Ascending aorta (tissue), 2 donors: ENCODE data around the gene CDH1. TPM values are rescaled to one million over a fixed set of nuclear protein-coding genes. Genes with fewer than 3 reads are reported as not detected.

Source experiments
- DNase-seq, 2 donors: peaks; one replicate each; pipeline ENCODE4 v3.0.0-alpha.2; 2019; ENCODE audit warnings: low spot score in 2 of 2
- H3K27ac ChIP-seq, 2 donors: fragments of 200-600 bp; sonication (generic); one replicate each; pipeline ENCODE4 v1.5.1; 2016 to 2017; ENCODE audit warnings: mild to moderate bottlenecking in 1 of 2
- H3K27me3 ChIP-seq: fragments of 200-600 bp; sonication (generic); one replicate; pipeline ENCODE4 v1.5.1; 2017
- H3K36me3 ChIP-seq, 2 donors: fragments of 200-600 bp; sonication (generic); one replicate each; pipeline ENCODE4 v1.5.1; 2016
- H3K4me1 ChIP-seq, 2 donors: fragments of 200-600 bp; sonication (generic); one replicate each; pipeline ENCODE4 v1.5.1; 2016 to 2017; ENCODE audit warnings: mild to moderate bottlenecking in 1 of 2
- H3K4me3 ChIP-seq, 2 donors: fragments of 200-600 bp; sonication (generic); one replicate each; pipeline ENCODE4 v1.5.1; 2016 to 2017; ENCODE audit warnings: mild to moderate bottlenecking in 1 of 2
- H3K9me3 ChIP-seq, 2 donors: fragments of 200-600 bp; sonication (generic); one replicate each; pipeline ENCODE4 v1.5.1; 2016
- intact Hi-C: fragments of 100-400 bp; cut with DNase I; formaldehyde crosslinking; loops from one replicate; pipeline ENCODE4 v1.15.1; 2023
- total RNA-seq: library from RNA; depleted of rRNA; stranded (reverse); fragments of >200 nt; gene quantifications from one replicate; pipeline ENCODE4 v1.1.0, GENCODE V29; 2016
- TF ChIP-seq, protein P1 (sequence below), 3 experiments: fragments of 200-600 bp in 2 of 3; fragments of 450-650 bp in 1 of 3; sonication (generic) in 2 of 3; IDR thresholded peaks; one replicate each; pipeline ENCODE4 v1.5.1; 2016 to 2019; ENCODE audit warnings: antibody characterized with exemption in 3 of 3, mild to moderate bottlenecking in 1 of 3, moderate library complexity in 1 of 3

The CDH1 gene
- total RNA-seq, 1 donor from 2014 or later = not detected

DNA sequence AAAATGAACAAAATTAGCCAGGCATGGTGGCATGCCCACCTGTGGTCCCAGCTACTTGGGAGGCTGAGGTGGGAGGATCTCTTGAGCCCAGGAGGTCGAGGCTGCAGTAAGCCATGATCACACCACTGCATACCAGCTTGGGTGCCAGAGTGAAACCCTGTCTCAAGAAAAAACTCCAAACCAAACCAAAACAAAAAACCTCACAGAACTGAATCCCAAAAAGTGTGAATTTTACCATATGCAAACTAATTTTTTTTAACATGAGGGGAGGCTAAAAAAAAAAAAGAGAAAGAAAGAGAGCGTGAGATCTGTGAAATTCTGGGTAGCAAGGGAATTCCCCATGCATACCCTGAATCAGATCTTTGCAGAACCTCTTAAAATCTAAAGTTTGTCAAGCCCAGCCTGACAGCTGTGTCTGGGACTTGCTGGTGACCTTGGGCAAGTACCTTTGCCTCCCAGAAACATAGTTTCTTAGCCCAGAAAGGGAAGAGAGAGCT is 17.1 kb upstream of the CDH1 start:
- Histone ChIP-seq H3K27ac (no peak overlapping the region), H3K36me3 (no peaks in the 10 kb centered on the region), H3K4me1 (no peaks in the 10 kb centered on the region), H3K9me3 (peaks cover 0 to 4% of the 10 kb centered on the region in 2 donors), H3K27me3 (no peaks in the 10 kb centered on the region), H3K4me3 (no peak overlapping the region)
- TF ChIP-seq, protein P1, sequence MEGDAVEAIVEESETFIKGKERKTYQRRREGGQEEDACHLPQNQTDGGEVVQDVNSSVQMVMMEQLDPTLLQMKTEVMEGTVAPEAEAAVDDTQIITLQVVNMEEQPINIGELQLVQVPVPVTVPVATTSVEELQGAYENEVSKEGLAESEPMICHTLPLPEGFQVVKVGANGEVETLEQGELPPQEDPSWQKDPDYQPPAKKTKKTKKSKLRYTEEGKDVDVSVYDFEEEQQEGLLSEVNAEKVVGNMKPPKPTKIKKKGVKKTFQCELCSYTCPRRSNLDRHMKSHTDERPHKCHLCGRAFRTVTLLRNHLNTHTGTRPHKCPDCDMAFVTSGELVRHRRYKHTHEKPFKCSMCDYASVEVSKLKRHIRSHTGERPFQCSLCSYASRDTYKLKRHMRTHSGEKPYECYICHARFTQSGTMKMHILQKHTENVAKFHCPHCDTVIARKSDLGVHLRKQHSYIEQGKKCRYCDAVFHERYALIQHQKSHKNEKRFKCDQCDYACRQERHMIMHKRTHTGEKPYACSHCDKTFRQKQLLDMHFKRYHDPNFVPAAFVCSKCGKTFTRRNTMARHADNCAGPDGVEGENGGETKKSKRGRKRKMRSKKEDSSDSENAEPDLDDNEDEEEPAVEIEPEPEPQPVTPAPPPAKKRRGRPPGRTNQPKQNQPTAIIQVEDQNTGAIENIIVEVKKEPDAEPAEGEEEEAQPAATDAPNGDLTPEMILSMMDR (IDR thresholded peaks at IDR 0.05) = no peak
- intact Hi-C loops = no loop called here
- DNase-seq = no peak

GRCh38 chr16:68722119-68723024 is 14.7 kb upstream of the CDH1 start:
- Histone ChIP-seq H3K4me1 (no peaks in the 10 kb centered on the region), H3K9me3 (peaks cover 0 to 4% of the 10 kb centered on the region in 2 donors), H3K27me3 (no peaks in the 10 kb centered on the region), H3K4me3 (no peak overlapping the region), H3K36me3 (no peaks in the 10 kb centered on the region), H3K27ac (no peak overlapping the region)
- DNase-seq = no peak
- TF ChIP-seq, protein P1 (IDR thresholded peaks at IDR 0.05) = no peak
- intact Hi-C loops = no loop called here

DNA sequence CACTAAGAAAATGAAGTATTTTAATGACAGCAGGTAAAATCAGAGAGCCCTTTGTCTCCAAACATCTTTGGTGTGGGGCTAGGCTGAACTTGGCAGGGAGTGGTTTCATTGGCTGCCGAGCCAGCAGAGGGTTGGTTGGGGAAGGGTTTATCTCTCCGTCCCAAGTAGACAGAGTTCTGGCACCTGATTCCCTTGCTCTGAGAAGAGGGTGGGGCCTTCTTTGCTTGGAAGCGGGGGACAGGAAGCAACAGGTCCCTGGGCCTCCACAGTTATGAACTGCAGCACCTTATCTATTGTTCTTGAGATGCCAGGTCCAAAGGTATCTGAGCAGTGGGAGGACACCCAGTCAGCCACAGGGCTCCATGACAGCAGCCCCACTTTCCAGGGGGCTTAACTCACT is 12.3 kb upstream of the CDH1 start:
- TF ChIP-seq, protein P1 (IDR thresholded peaks at IDR 0.05) = no peak
- no peaks in the 10 kb centered on the region for H3K9me3 ChIP-seq
- H3K4me3 ChIP-seq = no peak overlapping the region
- H3K4me1 ChIP-seq = no peaks in the 10 kb centered on the region
- no peak for DNase-seq
- no peaks in the 10 kb centered on the region for H3K36me3 ChIP-seq
- no peak overlapping the region for H3K27ac ChIP-seq
- intact Hi-C loops = no loop called here
- no peaks in the 10 kb centered on the region for H3K27me3 ChIP-seq

GRCh38 chr16:68728523-68728922 is 8.6 kb upstream of the CDH1 start:
- Histone ChIP-seq H3K36me3 (no peaks in the 10 kb centered on the region), H3K4me3 (no peak overlapping the region), H3K27ac (no peak overlapping the region), H3K9me3 (no peaks in the 10 kb centered on the region), H3K4me1 (no peaks in the 10 kb centered on the region), H3K27me3 (no peaks in the 10 kb centered on the region)
- TF ChIP-seq, protein P1 (IDR thresholded peaks at IDR 0.05) = no peak
- intact Hi-C loops = no loop called here
- DNase-seq = no peak

DNA sequence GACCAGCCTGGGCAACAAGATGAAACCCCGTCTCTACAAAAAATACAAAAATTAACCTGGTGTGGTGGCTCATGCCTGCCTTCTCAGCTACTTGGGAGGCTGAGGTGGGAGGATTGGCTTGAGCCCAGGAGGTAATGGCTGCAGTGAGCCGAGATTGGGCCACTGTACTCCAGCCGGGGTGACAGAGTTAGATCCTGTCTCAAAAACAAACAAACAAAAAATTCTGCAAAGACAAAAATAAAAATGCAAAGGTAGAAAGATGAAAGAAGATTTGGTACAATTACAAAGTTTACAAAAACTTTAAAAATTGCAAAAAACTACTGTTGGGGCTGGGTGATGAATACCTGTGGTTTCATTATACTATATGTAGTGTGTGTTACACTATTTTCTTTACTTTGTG is 5.5 kb upstream of the CDH1 start:
- Histone ChIP-seq H3K27me3 (peaks cover 2% of the 10 kb centered on the region), H3K27ac (no peak overlapping the region), H3K4me3 (no peak overlapping the region), H3K9me3 (no peaks in the 10 kb centered on the region), H3K4me1 (no peaks in the 10 kb centered on the region), H3K36me3 (no peaks in the 10 kb centered on the region)
- intact Hi-C loops = no loop called here
- no peak for DNase-seq
- TF ChIP-seq, protein P1 (IDR thresholded peaks at IDR 0.05) = no peak
